NCI-H128 (cell line): ENCODE measurements around the gene FANCG.

Experiments used
- DNase-seq: peaks from one replicate; lab custom pipeline; 2025; ENCODE audit not compliant: unreplicated experiment; lab: John Stamatoyannopoulos, UW

The FANCG gene

DNA sequence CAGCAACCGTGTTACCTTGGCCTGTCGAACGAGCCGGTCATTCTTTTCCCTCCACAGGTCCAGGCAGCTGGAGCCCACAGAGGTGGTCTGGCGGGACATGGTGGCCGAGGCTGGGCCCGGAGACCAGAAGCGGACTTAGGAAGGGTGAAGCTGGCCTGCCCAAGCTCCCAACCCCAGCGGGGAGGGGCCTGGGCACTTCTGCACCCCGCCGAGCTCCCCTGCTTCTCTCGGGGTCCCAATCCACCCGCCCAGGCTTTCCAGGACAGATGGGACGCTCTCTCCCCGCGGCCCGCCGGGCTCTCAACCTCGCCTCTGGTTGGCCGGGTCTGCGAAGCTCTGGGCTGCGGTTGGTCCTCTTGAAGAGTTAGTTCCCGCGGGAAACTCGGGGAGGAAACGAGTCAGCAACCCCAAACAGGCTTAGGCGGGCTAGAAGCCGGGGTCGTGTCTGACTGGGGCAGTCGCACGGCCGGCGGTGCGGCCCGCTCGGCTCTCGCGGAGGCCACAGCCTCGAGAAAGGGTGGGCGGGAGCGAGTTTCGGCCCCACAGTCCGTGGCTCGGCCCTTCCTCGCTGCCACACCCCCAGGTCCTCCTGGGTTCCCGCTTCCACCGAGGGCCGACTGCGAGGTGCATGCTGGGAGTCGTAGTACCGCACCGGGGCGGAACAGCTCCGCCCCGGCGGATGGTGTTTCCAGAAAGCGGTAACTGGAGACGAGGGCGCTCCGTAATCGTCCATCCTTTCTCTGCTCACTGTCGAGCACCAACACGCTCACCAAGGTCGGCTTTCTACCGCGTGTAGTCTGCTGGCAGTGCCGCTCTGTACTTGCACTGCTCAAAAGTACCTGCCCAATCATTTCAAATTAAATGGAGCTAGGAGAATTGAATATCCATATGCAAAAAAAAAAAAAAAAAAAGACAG, at the start of gene FANCG:
TSS of gene FANCG (minus strand) at position 517 of the 916 bp plus-strand sequence. CDS start at position 99, 418 bp downstream.
- peak; percentile 91 for DNase-seq

DNA sequence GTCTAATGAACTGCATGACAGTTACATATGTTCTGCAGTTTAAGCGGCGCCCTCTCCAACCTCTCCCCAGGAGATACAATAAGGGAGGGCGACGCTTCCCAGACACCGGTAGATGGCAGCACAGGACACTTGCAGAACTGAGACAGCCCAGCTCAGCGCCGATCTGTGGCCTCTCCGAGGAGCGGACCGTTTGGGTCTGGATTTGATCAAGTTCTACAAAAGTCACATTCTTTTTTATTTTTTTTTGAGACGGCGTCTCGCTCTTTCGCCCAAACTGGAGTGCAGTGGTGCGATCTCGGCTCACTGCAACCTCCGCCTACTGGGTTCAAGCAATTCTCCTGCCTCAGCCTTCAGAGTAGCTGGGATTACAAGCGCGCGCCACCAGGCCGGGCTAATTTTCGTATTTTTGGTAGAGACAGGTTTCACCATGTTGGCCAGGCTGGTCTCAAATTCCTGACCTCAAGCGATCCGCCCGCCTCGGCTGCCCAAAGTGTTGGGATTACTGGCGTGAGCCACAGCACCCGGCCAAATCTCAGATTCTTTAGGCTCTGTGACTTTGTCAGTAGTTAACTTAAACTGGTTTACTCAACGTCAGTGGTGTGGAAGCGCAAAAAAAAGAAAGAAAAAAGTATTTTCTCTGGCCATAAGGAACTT, 37.3 kb upstream of the FANCG start:
- DNase-seq, result peak; percentile 88

DNA sequence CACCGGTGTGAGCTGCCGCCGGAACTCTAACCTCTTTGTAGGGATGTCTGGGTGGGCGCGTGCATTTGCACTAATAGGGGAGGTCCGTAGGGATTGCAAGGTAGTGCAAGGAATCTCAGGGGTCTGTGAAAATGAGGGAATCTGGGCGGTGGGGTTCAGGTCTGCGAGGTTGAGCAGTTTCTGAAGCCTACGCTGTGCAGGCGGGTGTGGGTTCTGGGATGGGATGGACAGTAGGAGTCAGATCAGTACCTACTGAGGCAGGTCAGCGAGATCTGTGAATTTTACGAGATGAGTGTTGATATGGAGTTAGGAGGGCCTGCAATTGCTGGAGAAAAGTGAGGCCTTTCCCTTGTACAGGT, 36.8 kb upstream of the FANCG start:
- DNase-seq, result no peak

DNA sequence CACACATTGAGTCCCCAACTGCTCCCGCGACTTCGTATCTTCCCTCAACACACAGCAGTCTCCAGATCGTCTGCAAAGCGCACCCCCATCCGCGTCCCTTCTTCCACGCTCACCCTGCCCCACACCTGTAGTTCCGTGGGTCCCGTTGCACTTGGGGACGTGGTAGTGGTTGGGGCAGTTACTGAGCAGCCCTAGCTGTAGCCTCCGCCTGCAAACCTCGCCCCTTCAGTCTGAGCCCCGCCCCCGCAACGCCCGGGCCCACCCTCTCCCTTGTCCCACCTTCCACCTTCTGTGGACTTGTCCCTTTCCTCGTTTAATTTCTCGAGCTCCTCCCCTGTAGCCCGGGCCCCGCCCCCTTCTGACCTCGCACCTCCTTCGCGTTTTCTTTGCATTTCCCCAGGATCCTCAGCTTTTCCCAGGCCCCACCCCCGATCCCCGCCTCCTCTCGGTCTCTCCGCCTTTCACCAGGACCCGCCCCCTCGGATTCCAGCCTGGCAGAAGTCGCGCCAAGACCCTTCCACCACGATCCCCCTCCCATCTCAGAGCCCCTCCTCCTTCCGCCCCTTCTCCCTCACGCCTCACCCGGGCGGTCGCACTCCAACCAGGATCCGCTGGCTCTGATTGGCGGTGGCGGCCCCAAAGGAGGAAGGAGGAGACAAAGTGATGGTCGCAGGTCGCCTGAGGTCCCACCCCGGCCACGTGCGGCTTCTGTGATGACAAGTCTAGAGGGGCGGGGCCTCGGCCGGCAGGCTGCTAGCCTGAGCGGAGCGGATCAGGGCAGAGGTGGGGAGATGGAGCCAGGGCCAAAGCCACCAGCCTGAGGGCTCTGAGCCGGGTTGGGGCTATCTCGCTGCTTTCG, 36.2 kb upstream of the FANCG start, which contains the start of gene ATOSB:
TSS of gene ATOSB (minus strand) at position 183 of the 859 bp plus-strand sequence. CDS start 7,588 bp downstream, outside the sequence.
- DNase-seq, result peak; percentile 92

DNA sequence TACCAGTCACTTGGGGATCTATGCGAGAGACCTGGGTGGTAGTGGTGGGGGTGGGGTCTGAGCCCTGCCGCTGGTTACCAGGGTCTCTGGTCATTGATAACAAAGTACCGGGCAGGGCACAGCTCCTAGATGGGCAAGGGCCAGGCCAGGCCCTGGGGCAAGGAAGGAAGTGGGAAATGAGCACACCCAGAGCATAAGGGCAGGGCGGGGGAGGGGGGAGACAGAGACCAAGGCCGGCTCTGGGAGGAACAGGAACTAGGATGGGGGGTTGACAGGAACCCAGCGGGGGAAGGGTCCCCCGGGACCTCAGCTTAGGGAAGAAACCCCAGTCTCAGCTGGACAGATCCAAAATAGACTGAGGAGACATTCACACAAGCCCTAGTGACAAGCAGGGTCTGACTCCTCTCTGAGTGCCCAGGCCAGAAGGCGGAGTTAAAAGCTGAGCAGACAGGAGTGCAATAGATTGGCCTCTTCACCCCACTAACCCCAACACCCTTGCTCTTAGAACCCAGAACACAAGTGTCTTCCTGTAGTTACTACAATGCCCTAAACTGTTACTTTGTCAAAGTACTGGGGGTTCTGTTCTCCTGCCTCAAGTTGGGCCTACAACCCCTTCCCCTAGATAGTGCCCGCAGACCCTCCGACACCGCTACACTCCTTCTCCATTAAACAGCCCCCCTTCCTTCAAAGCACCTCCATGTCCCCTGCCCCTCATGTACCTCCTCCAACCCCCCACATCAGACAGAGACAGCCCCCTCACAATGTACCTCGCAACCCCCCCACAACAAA, 35.3 kb upstream of the FANCG start:
- DNase-seq, result no peak

DNA sequence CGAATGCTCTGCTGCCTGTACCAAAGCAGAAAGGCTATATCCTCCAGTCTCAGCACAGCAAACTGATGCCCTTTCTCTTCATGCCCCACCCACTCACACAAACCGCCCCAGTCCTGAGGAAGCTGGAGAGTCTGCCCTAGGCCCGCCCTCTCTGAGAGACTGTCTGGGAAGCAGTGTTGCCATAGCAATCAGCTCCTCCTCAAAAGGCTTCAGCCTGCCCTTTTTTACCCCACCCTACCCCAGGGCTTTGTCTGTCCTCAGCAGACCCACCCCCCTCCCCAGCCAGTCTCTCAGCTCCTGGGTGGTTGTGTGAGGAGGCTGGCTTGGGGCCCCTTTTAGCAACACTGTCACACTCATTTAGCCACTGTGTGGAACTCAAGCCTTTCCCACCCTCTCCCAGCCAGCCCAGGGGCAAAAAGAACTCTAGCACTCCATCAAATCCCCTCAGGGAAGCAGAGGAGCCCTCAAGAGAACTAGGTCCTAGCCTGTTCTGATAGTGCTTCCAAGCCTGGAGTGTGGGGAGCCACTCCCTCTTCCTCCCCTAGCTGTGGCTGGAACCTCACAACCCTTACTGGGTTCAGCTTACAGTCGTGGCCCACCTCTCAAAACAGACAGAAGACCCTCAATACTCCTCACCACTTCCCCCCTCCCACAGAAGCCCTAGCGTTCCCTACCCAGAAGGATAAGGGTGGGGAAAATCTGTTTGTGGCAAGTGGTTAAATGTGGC, 34.5 kb upstream of the FANCG start:
- peak; percentile 45 for DNase-seq

DNA sequence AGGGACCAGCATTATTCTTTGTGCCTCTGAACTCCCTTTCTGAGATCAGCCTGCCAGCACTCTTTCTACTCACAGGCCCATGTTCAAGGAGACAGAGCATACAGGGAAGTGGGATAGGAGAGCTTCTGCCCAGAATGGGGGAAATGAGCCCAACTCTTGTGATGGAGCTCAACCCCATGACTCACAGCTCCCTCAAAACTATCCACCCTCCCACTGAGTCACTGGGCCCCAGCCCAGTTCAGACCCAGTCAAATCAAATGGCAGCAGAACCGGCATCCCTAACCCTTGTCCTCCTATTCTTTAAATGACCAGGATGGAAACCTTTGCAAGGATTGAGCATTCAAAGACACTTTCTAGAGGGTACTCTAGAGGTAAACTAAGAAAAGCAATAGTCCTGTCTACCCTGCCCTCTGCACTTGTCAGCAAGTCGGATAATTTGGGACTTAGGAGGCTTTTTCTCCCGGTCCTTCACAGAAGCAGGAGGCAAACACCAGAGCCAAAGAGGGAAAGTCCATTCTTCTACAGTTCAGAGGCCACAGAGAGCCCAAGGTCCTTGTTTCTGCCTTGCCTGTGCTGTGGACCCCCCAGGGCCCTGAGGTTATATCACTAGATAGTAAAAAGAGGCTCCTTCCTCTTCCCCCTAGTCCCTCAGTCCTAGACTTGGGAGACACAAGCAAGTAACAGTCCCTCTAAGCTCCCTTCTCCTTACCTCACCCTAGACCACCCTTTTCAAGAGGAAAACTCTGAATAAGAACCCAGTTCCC, 32.7 kb upstream of the FANCG start:
- no peak for DNase-seq

DNA sequence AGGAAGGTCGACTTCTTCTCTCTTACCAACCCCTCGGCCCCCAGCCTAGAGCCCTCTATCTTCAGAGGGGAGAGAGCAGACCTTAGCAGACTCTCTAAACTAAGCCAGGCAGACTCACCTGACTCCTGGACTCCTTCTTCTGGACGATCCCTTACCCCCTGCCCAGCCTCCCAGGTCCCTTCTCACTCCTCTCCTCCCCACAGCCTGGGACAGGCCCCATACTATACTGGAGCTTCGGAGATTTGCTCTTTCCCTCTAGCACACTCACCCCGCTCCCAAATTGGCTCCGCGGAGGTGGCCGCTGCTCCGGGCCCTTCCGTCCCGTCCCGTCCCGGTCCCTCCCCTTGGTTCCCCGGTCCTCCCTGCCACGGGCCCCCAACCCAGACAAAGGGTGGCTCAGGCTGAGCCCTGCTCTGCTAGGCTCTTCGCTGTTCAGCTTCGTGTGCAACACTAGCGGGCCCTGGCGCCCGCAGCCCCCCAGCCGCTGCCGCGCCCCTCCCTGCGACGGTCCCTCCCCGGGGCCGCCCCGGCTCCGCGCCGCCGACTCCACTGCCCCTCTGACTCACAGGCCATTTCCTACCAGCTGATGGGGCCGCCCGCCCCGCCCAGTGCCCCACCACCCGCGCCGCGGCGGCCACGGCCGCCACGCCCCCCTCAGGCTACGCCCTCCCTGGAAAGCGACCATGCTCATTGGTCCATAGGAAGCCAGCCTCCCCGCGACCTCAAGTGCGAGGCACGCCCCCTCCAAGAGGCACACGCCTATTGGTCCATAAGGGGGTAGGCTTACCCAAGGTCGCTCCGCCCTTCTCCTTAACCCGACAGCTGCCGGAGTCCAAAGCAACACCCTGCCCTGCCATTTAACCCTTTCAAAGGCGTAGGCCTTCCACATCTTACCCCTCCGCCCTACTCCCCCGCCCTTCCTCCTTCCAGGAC, 31.5 kb upstream of the FANCG start:
- DNase-seq, result peak; percentile 90

DNA sequence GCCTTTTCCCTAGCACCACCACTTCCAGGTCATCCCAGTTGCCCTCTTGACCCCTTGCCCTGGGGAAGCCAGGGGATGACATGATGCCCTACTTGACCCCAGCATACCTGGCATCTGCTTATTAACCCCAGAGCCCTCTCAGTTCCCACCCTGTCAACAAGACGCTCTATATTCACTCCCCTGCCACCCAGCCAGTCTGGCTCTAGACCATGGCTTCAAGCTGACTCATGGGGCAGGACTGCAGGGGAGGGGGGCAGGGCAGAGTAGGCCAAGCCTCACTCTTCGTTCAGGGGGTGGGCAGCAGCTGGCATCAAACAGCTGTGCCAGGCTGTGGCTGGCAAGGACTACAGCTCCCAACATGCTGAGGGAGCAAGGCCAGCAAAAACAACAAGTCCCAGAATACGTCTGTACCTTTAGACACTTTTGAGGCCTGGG, 30.6 kb upstream of the FANCG start:
- DNase-seq, result no peak

DNA sequence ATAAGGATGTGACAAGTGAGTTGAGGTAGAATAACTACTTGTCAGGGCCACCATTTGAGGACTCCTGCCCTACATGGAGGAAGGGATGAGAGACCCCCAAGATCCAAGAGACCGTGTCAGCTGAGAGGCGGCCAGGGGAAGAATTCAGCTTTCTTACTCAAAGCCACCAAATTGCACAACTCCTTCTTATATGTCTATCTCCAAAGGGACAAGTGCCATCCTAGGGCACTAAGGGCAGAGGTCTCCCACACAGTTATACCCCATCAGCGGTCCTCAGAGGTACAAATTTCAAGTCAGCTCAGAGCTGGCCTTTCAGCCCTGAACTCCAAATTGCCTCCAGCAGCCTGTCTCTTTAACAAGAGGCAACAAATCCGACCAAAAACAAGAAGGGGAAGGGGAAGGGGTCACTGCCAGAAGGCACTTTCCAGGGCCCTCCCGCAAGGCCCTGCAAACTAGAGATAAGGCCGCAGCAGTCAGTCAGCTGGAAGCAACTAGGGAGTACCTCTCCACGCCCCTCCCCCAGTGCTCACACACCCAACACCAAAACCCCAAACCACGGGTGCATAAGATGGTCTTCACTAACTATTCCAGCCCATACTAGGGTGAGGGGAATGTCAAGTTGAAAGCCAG, 29.3 kb upstream of the FANCG start:
- no peak for DNase-seq

DNA sequence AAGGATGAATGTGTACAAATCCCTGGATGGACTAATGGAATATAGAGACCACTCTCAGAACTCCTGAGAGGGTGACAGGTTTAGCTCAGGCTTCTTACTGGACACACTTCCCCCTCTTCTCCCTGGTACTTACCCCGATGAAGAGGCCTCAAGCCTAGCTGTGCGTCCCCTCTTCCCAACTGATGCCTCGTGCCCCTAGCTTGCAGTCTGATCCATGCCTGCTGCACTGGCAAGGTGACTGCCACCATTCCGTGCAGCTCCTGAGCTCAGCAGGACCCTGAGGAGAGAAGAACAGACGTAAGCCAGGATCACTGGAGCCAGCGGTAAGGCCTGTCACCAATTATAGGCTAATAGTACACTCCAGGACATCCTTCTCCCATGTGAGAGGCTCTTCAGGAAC, 28.7 kb upstream of the FANCG start:
- no peak for DNase-seq

DNA sequence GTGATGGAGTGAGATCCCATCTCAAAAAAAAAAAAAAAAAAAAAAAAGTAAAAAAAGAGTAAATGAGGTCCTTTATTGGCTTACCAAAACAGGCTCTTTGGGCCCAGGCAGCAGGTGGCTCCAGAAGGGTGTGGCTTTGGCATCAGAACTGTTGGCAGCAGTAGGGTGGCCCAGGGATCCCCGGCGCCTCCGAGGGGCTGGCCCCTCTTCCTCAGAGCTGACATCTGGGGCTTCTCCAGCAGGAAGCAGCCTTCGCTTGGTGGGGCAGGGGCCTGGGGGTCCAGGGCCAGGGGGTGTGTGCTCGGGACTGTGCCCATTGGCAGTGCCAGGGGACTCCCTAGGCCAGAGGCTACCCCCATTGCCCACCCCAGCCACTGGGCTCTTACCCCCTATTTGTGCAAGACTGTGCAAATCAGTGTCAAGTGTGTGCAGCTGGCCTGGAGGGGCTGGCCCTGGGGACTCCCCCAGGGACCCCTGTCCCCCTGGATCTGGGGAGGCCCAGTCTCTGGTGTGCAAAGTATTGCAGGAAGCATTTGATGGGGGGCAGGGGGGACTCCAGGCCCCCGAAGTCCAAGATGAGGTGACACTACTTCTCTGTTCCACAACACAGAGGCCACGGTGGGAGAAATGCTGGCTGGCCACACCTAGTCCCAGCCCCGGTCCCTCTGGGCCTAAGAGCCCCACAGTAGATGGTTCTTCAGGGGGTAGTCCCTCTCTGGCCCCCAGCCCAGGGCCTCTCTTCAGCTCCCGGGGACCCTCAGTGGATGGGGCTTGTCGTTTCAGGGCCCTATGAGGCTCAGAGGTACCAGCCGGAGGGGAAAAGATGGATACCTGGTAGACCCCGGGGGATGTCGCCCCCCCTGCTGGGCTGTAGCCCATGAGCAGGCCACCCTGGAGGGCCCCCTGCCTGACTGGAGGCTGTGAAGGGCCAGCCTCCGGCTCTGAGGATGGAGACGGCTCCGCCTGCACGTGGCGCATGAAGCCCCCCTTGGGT, 27.9 kb upstream of the FANCG start:
- no peak for DNase-seq

DNA sequence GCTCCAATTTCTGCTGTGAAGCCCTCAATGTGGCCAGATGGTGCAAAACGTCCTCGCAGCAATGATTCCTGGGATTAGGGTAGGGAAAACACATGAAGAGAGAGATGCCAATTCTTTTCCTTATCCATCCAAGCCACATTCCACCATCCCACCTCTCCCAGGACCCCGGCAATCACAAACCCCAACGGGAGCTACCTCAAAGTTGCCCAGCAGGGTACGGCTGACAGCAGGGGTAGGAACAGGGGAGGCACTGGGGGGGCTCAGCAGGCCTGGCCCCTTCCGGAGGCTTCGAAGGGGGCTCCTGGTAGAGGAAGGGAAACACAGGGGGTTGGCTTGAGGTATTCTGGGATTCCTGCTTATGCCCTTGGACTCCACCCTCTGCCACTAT, 26.6 kb upstream of the FANCG start:
- no peak for DNase-seq

DNA sequence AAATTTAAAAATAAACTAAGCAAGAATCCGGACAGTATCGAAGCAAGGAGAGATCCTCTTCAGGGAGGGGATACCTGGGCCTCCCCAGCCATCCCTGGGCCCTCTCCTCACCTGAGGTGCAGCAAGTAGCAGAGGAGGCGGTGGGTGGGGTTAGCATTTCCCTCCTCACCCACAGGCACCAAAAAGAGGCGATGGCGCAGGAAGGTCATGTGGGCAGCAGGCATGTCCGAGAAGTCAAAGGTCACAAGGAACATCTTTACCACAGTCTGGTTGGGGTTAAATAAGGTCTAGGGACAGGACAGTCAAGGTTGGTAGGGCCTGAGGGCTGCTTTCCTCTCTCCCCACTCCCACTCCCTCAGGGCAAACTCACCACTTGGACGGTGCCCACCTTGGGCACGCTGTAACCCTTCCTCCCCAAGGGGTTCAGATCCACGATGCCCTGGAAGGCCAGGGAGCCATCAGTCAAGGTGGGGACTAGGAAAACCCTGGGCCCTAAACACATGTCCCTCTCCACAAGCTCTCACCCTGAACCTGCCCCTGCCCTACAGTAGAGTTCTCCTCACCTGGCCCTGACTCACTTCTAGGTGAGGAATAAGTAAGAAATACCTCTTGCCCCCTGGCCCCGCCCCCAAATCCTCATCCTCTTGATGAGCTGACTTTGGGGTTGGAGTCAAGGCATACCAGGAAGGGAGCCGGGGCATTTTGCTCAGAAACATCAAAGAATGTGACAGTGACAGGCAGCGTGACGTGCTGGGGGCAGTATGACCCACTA, 26.0 kb upstream of the FANCG start:
- DNase-seq, result no peak

DNA sequence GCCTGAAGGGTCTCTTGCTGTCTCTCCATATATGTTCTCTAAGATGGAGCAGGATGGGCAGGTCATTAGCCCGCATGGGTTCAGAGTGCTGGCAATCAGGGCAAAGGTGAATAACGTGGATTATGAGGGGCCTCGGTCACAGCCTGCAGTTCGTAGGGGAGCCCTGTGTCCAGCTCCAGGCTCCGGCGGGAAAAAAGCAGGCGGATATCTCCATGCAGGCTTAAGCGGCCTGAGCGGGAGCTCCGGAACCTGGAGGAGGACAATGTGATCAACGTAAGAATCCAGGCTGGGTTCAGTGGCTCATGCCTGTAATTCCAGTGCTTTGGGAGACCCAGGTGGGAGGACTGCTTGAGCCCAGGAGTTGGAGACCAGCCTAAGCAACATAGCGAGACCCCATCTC, 25.4 kb upstream of the FANCG start:
- DNase-seq, result no peak

DNA sequence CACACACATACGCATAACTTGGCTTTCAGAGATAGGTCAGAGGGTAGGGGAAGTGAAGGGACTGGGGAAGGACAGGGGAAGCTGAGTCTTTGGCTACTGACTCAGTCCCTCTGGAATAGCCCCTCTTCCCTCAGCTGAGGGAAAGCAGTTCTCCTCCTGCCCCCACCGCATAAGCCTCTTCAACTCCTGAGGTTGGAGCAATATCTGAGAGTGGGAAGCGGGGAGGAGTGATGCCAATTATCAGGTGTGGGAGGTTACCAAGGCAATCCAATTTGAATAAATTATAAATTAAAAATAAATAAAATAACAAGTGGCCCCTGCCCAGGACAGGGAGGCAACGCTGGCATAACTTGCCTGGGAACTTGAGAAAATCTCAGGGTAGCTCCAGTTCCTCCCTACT, 24.8 kb upstream of the FANCG start:
- no peak for DNase-seq
